Endodermal cell (in vitro differentiated cells): ENCODE results near the gene WWC2. TPM values are rescaled to one million over a fixed set of nuclear protein-coding genes. Genes with fewer than 3 reads are reported as not detected.
A peak's percentile ranks its signal among the peaks of the same experiment; 100 is the strongest.

ENCODE experiments used
- DNase-seq: peaks from one replicate; pipeline ENCODE4 v3.0.0-alpha.2; 2017
- H3K27ac ChIP-seq: 2 replicates; pipeline ENCODE4 v1.5.1; 2013; ENCODE audit warnings: mild to moderate bottlenecking, low read depth, low read length, moderate library complexity
- H3K27me3 ChIP-seq: 2 replicates; pipeline ENCODE4 v1.6.1; 2013; ENCODE audit warnings: mild to moderate bottlenecking, low read length, moderate library complexity; ENCODE audit not compliant: insufficient read depth, control insufficient read depth, poor library complexity, severe bottlenecking
- H3K36me3 ChIP-seq: 2 replicates; pipeline ENCODE4 v1.7.0; 2013; ENCODE audit warnings: mild to moderate bottlenecking, low read length, moderate library complexity; ENCODE audit not compliant: control insufficient read depth, insufficient read depth
- H3K4me1 ChIP-seq: one replicate; pipeline ENCODE4 v1.7.0; 2013; ENCODE audit warnings: low read length; ENCODE audit not compliant: control insufficient read depth, insufficient read depth
- H3K4me3 ChIP-seq: 2 replicates; pipeline ENCODE4 v1.5.1; 2013; ENCODE audit warnings: mild to moderate bottlenecking, low read length, moderate library complexity
- H3K9ac ChIP-seq: 2 replicates; pipeline ENCODE4 v1.6.1; 2013; ENCODE audit warnings: mild to moderate bottlenecking, low read length, moderate library complexity; ENCODE audit not compliant: poor library complexity, severe bottlenecking; ENCODE audit errors: extremely low read depth
- H3K9me3 ChIP-seq: 2 replicates; pipeline ENCODE4 v1.6.1; 2013; ENCODE audit warnings: mild to moderate bottlenecking, low read length, moderate library complexity; ENCODE audit not compliant: control insufficient read depth
- H3K27ac Mint-ChIP-seq: 2 replicates; pipeline ENCODE4 v1.8.0; 2020; ENCODE audit warnings: mixed read lengths
- H3K27me3 Mint-ChIP-seq: 2 replicates; pipeline ENCODE4 v1.8.0; 2021; ENCODE audit warnings: mild to moderate bottlenecking, mixed read lengths; ENCODE audit not compliant: insufficient read depth
- H3K36me3 Mint-ChIP-seq: 2 replicates; pipeline ENCODE4 v1.8.0; 2020; ENCODE audit warnings: low read depth, mixed read lengths
- H3K4me1 Mint-ChIP-seq: 2 replicates; pipeline ENCODE4 v1.8.0; 2020; ENCODE audit warnings: mixed read lengths
- H3K4me3 Mint-ChIP-seq: 2 replicates; pipeline ENCODE4 v1.8.0; 2020; ENCODE audit warnings: mild to moderate bottlenecking, moderate library complexity, mixed read lengths
- H3K9me3 Mint-ChIP-seq: 2 replicates; pipeline ENCODE4 v1.8.0; 2020; ENCODE audit warnings: mild to moderate bottlenecking, mixed read lengths
- WGBS, 2 experiments: methylation state at CpG; one replicate each; pipeline versions ENCODE4 v1.1.5 to v1.1.7; 2013; ENCODE audit warnings: missing lambda C conversion rate in 2 of 2, mixed read lengths in 1 of 2; ENCODE audit not compliant: insufficient coverage in 1 of 2, insufficient read length in 1 of 2; 5-methylcytosine and 5-hydroxymethylcytosine counted together
- total RNA-seq, 2 donors: library from RNA; stranded (reverse); fragmentation: NEBNext Ultra II Directional in 1 of 2; extraction: Animal tissue kit (Norgen Biotek cat#: 25700) in 1 of 2; gene quantifications; 2 replicates in 1 of 2; 3 replicates in 1 of 2; pipeline ENCODE4 v1.2.1, GENCODE V29; 2021
- TF ChIP-seq, protein P1 (sequence below): fragments of 200-600 bp; sonication (generic); conservative IDR thresholded peaks from 2 replicates; pipeline ENCODE4 v1.5.0; 2021; ENCODE audit warnings: antibody characterized with exemption, mild to moderate bottlenecking

WWC2 gene
- total RNA-seq, 2 donors from 2014 or later: 98.2 to 108 TPM

GRCh38 chr4:183254162-183254561, 155.1 kb downstream of the WWC2 start:
- H3K9ac ChIP-seq: no peak overlapping the region
- peaks cover 89% of the 10 kb centered on the region for H3K36me3 ChIP-seq
- H3K36me3 Mint-ChIP-seq: peaks cover 34% of the 10 kb centered on the region
- H3K27ac Mint-ChIP-seq: no peak overlapping the region
- H3K4me1 Mint-ChIP-seq: peaks cover 11% of the 10 kb centered on the region
- no peaks in the 10 kb centered on the region for H3K9me3 Mint-ChIP-seq
- TF ChIP-seq, protein P1, sequence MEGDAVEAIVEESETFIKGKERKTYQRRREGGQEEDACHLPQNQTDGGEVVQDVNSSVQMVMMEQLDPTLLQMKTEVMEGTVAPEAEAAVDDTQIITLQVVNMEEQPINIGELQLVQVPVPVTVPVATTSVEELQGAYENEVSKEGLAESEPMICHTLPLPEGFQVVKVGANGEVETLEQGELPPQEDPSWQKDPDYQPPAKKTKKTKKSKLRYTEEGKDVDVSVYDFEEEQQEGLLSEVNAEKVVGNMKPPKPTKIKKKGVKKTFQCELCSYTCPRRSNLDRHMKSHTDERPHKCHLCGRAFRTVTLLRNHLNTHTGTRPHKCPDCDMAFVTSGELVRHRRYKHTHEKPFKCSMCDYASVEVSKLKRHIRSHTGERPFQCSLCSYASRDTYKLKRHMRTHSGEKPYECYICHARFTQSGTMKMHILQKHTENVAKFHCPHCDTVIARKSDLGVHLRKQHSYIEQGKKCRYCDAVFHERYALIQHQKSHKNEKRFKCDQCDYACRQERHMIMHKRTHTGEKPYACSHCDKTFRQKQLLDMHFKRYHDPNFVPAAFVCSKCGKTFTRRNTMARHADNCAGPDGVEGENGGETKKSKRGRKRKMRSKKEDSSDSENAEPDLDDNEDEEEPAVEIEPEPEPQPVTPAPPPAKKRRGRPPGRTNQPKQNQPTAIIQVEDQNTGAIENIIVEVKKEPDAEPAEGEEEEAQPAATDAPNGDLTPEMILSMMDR: no peak
- no peaks in the 10 kb centered on the region for H3K27me3 ChIP-seq
- H3K4me3 Mint-ChIP-seq: no peak overlapping the region
- no peaks in the 10 kb centered on the region for H3K27me3 Mint-ChIP-seq
- H3K9me3 ChIP-seq: no peaks in the 10 kb centered on the region
- H3K27ac ChIP-seq: no peak overlapping the region
- no peak overlapping the region for H3K4me3 ChIP-seq
- 89 to 95% methylated on average over 6 of the region's 6 CpGs for WGBS, 2 experiments
- DNase-seq: no peak
- H3K4me1 ChIP-seq: peaks cover 11% of the 10 kb centered on the region

GRCh38 chr4:183255487-183255886, 156.4 kb downstream of the WWC2 start:
- TF ChIP-seq, protein P1: no peak
- Histone ChIP-seq H3K4me3 (no peak overlapping the region), H3K27me3 (no peaks in the 10 kb centered on the region), H3K36me3 (peaks cover 89% of the 10 kb centered on the region), H3K27ac (no peak overlapping the region), H3K4me1 (peaks cover 8% of the 10 kb centered on the region), H3K9me3 (no peaks in the 10 kb centered on the region), H3K9ac (no peak overlapping the region)
- peaks cover 38% of the 10 kb centered on the region for H3K36me3 Mint-ChIP-seq
- WGBS, 2 experiments: 96 to 100% methylated on average over 1 to 3 of the region's 3 CpGs
- H3K4me3 Mint-ChIP-seq: no peak overlapping the region
- no peak for DNase-seq
- H3K27ac Mint-ChIP-seq: no peak overlapping the region
- peaks cover 8% of the 10 kb centered on the region for H3K4me1 Mint-ChIP-seq
- H3K27me3 Mint-ChIP-seq: no peaks in the 10 kb centered on the region
- H3K9me3 Mint-ChIP-seq: no peaks in the 10 kb centered on the region

DNA sequence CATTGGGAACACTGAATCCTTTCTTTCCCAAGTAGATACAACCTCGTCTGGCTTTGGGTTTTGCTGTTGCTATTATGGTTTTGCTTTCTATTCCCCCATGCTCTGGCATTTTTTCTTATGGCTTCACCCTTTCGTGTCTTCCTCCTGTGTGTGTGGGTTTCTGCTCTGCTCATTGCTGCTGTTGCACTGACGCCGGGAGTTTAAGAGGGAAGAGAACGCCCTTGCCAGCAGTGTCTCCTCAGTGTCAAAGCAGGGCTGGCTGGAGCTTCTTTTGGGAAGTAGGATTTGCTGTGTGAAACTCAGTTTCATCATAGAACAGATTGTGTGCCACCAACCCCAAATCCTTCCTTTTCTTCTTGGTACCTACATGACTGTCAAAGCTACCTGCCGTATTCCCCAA, 157.3 kb downstream of the WWC2 start:
- Mint-ChIP-seq H3K27ac (peak overlapping the region; percentile 17), H3K36me3 (peaks cover 44% of the 10 kb centered on the region), H3K9me3 (no peaks in the 10 kb centered on the region), H3K4me1 (peaks cover 8% of the 10 kb centered on the region), H3K27me3 (no peaks in the 10 kb centered on the region), H3K4me3 (no peak overlapping the region)
- Histone ChIP-seq H3K4me1 (peaks cover 3% of the 10 kb centered on the region), H3K27me3 (no peaks in the 10 kb centered on the region), H3K4me3 (no peak overlapping the region), H3K27ac (no peak overlapping the region), H3K9me3 (no peaks in the 10 kb centered on the region), H3K36me3 (peaks cover 89% of the 10 kb centered on the region), H3K9ac (no peak overlapping the region)
- DNase-seq: no peak
- WGBS, 2 experiments: 90 to 100% methylated on average over 2 to 6 of the region's 6 CpGs
- TF ChIP-seq, protein P1: no peak
